HepG2 (cell line): ENCODE results near the gene PRPSAP1. TPM values are rescaled to one million over a fixed set of nuclear protein-coding genes. Genes with fewer than 3 reads are reported as not detected.

Experiments
- CREM ChIP-seq, 2 experiments: sonication (generic) in 1 of 2; formaldehyde crosslinking in 1 of 2; IDR thresholded peaks; 2 replicates each; pipeline versions ENCODE4 v1.4.0 to v1.6.1; 2016 to 2020; ENCODE audit warnings: antibody characterized with exemption in 1 of 2, mild to moderate bottlenecking in 1 of 2, missing genetic modification reagents in 1 of 2
- ESRRA ChIP-seq: sonication (generic); formaldehyde crosslinking; IDR thresholded peaks from 2 replicates; pipeline ENCODE4 v1.5.1; 2020; ENCODE audit warnings: mild to moderate bottlenecking, low read depth, missing genetic modification reagents
- FOXJ3 ChIP-seq: sonication (generic); formaldehyde crosslinking; IDR thresholded peaks from 2 replicates; pipeline ENCODE4 v1.4.0; 2020; ENCODE audit warnings: missing genetic modification reagents, mild to moderate bottlenecking, borderline replicate concordance
- FOXP1 ChIP-seq, 2 experiments: fragments of 450-650 bp in 1 of 2; IDR thresholded peaks; 2 replicates each; pipeline ENCODE4 v1.6.1; 2017 to 2018; ENCODE audit warnings: antibody characterized with exemption in 1 of 2
- MATR3 ChIP-seq: sonication (generic); formaldehyde crosslinking; IDR thresholded peaks from 2 replicates; pipeline ENCODE4 v1.4.0; 2020; ENCODE audit warnings: missing genetic modification reagents
- PPARG ChIP-seq: conservative IDR thresholded peaks from 2 replicates; pipeline ENCODE4 v1.6.1; 2016; ENCODE audit warnings: missing biosample characterization, missing genetic modification reagents
- RBAK ChIP-seq: sonication (generic); formaldehyde crosslinking; IDR thresholded peaks from 2 replicates; pipeline ENCODE4 v1.5.1; 2020; ENCODE audit warnings: mild to moderate bottlenecking, missing genetic modification reagents
- SETDB1 ChIP-seq: sonication (generic); formaldehyde crosslinking; IDR thresholded peaks from 2 replicates; pipeline ENCODE4 v1.5.1; 2020; ENCODE audit warnings: missing genetic modification reagents, mild to moderate bottlenecking, borderline replicate concordance
- SP140L ChIP-seq: sonication (generic); formaldehyde crosslinking; IDR thresholded peaks from 2 replicates; pipeline ENCODE4 v1.4.0; 2020; ENCODE audit warnings: missing genetic modification reagents, borderline replicate concordance
- U2AF1 ChIP-seq: fragments of 200-400 bp; formaldehyde crosslinking; optimal IDR thresholded peaks from 2 replicates; pipeline ENCODE3; 2017; ENCODE audit warnings: mild to moderate bottlenecking, low read depth, low read length
- YEATS4 ChIP-seq: sonication (generic); formaldehyde crosslinking; IDR thresholded peaks from 2 replicates; pipeline ENCODE4 v1.4.0; 2020; ENCODE audit warnings: missing genetic modification reagents, borderline replicate concordance
- YY1 ChIP-seq: IDR thresholded peaks from 2 replicates; pipeline ENCODE4 v1.6.1; 2011; ENCODE audit warnings: low read length, low read depth, moderate library complexity, mild to moderate bottlenecking; ENCODE audit not compliant: insufficient read depth, insufficient replicate concordance
- ZBTB7B ChIP-seq: sonication (generic); formaldehyde crosslinking; IDR thresholded peaks from 2 replicates; pipeline ENCODE4 v1.4.0; 2020; ENCODE audit warnings: missing genetic modification reagents
- ZFP62 ChIP-seq: sonication (generic); formaldehyde crosslinking; IDR thresholded peaks from 2 replicates; pipeline ENCODE4 v1.4.0; 2020; ENCODE audit warnings: missing genetic modification reagents
- ZNF441 ChIP-seq: sonication (generic); formaldehyde crosslinking; IDR thresholded peaks from 2 replicates; pipeline ENCODE4 v1.7.0; 2021; ENCODE audit warnings: missing genetic modification reagents, borderline replicate concordance
- ZNF782 ChIP-seq: sonication (generic); formaldehyde crosslinking; IDR thresholded peaks from 2 replicates; pipeline ENCODE4 v1.4.0; 2020; ENCODE audit warnings: missing genetic modification reagents, mild to moderate bottlenecking, borderline replicate concordance
- ZNF883 ChIP-seq: sonication (generic); formaldehyde crosslinking; IDR thresholded peaks from 2 replicates; pipeline ENCODE4 v1.5.1; 2020; ENCODE audit warnings: mild to moderate bottlenecking, missing genetic modification reagents; ENCODE audit errors: not compliant biosample characterization
- polyA plus RNA-seq, 8 experiments: library from polyadenylated mRNA; depleted of rRNA in 3 of 8; stranded (reverse) in 7 of 8; unstranded in 1 of 8; fragments of >200 nt; fragmentation: Illumina TruSeq in 4 of 8; extraction: Trizol in 4 of 8; gene quantifications; 2 replicates each; pipeline versions ENCODE4 v1.2.1 to v1.2.3, GENCODE V29; 2011 to 2016; ENCODE audit warnings: low read depth in 4 of 8, missing spikeins in 1 of 8, mixed read lengths in 1 of 8; ENCODE audit not compliant: insufficient read depth in 1 of 8
- total RNA-seq, 5 experiments: library from RNA; depleted of rRNA; stranded (reverse); fragments of >200 nt; fragmentation: Illumina TruSeq; extraction: Trizol; gene quantifications; 2 replicates each; pipeline ENCODE4 v1.2.3, GENCODE V29; 2016; ENCODE audit warnings: low read depth in 1 of 5
- TF ChIP-seq, protein P1 (sequence below): sonication (generic); formaldehyde crosslinking; IDR thresholded peaks from 2 replicates; pipeline ENCODE4 v1.4.0; 2020; ENCODE audit warnings: missing genetic modification reagents, low read depth, mild to moderate bottlenecking, borderline replicate concordance
- TF ChIP-seq, protein P2 (sequence below): sonication (generic); formaldehyde crosslinking; IDR thresholded peaks from 2 replicates; pipeline ENCODE4 v1.5.1; 2020; ENCODE audit warnings: mild to moderate bottlenecking, missing genetic modification reagents, borderline replicate concordance
- TF ChIP-seq, protein P3 (sequence below): sonication (generic); formaldehyde crosslinking; IDR thresholded peaks from 2 replicates; pipeline ENCODE4 v1.4.0; 2020; ENCODE audit warnings: missing genetic modification reagents

Gene PRPSAP1
- total and polyA plus RNA-seq, 2 of the 13 experiments (the other 11 are each of a cell fraction or from before 2014, with no cell fraction given): 91.1 to 314 TPM

DNA sequence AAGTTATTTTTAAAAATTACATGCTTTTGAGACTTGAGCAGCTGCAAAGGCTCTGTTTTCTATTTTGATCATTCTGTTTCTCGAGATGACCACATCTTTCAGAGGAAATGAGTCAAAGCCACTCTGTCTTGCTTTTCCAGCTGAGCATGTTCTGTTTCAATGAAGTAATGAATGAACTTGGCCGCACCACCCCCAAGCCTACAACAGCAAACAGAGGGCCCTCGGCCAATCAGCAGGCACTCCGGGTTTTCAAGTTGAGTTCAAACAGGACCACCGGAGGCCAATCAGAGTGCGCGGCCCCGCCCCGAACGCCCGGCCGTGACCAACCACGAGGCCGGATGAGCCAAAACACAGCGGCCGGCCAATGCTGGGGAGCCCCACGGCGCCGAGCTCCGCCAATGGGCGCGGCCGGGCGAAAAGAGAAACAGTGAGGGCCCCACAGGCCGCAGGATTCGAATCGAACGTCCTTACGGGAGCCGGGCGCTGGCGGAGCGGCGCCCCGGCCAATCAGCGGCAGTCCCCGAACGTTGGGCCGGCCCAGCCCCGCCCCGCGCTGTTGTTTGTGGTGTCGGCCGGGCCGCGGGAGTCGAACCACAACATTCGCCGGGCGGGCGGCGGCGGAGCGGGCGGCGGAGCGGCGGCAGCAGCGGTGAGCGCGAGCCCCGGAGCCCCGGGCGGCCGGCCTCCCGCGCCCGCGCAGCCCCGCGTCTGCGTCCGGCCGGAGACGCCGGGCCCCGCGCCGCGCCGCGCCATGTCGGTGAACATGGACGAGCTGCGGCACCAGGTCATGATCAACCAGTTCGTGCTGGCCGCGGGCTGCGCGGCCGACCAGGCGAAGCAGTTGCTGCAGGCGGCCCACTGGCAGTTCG lies 88.7 kb downstream of the PRPSAP1 start, which contains the start of gene UBALD2 (continued):
- TF ChIP-seq YY1 (peak; percentile 75), ZNF441 (CRISPR knock-in tag) (no peak), ZBTB7B (no peak), ESRRA (CRISPR knock-in tag) (0 out of 2 replicates have a peak, but pooled peaks have one; percentile 56), YEATS4 (CRISPR knock-in tag) (peak; percentile 20; the same call in 1 of the 2 replicates), FOXP1 (IDR thresholded peaks at IDR 0.05) (0 out of 2 replicates have a peak, but pooled peaks have one; percentile 15), FOXP1 (CRISPR knock-in tag; IDR thresholded peaks at IDR 0.05) (no peak), ZFP62 (CRISPR knock-in tag) (no peak), MATR3 (no peak), SP140L (CRISPR knock-in tag) (no peak), U2AF1 (no peak), ZNF883 (CRISPR knock-in tag) (no peak), PPARG (CRISPR knock-in tag) (no peak), FOXJ3 (CRISPR knock-in tag) (peak; percentile 83), CREM (IDR thresholded peaks at IDR 0.05) (peak; percentile 55), CREM (CRISPR knock-in tag; IDR thresholded peaks at IDR 0.05) (no peak), SETDB1 (CRISPR knock-in tag) (no peak), ZNF782 (no peak), RBAK (CRISPR knock-in tag) (no peak)
- TF ChIP-seq, protein P1, sequence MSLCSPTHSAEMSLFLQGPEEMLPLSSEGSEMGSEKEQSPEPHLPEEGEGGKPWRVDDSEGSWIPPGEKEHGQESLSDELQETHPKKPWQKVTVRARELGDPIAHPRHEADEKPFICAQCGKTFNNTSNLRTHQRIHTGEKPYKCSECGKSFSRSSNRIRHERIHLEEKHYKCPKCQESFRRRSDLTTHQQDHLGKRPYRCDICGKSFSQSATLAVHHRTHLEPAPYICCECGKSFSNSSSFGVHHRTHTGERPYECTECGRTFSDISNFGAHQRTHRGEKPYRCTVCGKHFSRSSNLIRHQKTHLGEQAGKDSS (CRISPR knock-in tag): no peak
- TF ChIP-seq, protein P2, sequence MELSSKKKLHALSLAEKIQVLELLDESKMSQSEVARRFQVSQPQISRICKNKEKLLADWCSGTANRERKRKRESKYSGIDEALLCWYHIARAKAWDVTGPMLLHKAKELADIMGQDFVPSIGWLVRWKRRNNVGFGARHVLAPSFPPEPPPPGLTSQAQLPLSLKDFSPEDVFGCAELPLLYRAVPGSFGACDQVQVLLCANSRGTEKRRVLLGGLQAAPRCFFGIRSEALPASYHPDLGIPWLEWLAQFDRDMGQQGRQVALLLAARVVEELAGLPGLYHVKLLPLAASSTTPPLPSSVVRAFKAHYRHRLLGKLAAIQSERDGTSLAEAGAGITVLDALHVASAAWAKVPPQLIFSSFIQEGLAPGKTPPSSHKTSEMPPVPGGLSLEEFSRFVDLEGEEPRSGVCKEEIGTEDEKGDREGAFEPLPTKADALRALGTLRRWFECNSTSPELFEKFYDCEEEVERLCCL: no peak
- TF ChIP-seq, protein P3, sequence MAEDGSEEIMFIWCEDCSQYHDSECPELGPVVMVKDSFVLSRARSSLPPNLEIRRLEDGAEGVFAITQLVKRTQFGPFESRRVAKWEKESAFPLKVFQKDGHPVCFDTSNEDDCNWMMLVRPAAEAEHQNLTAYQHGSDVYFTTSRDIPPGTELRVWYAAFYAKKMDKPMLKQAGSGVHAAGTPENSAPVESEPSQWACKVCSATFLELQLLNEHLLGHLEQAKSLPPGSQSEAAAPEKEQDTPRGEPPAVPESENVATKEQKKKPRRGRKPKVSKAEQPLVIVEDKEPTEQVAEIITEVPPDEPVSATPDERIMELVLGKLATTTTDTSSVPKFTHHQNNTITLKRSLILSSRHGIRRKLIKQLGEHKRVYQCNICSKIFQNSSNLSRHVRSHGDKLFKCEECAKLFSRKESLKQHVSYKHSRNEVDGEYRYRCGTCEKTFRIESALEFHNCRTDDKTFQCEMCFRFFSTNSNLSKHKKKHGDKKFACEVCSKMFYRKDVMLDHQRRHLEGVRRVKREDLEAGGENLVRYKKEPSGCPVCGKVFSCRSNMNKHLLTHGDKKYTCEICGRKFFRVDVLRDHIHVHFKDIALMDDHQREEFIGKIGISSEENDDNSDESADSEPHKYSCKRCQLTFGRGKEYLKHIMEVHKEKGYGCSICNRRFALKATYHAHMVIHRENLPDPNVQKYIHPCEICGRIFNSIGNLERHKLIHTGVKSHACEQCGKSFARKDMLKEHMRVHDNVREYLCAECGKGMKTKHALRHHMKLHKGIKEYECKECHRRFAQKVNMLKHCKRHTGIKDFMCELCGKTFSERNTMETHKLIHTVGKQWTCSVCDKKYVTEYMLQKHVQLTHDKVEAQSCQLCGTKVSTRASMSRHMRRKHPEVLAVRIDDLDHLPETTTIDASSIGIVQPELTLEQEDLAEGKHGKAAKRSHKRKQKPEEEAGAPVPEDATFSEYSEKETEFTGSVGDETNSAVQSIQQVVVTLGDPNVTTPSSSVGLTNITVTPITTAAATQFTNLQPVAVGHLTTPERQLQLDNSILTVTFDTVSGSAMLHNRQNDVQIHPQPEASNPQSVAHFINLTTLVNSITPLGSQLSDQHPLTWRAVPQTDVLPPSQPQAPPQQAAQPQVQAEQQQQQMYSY (CRISPR knock-in tag): peak; percentile 66
